Measurements from ENCODE around the gene LMAN1L.

Gene LMAN1L

DNA sequence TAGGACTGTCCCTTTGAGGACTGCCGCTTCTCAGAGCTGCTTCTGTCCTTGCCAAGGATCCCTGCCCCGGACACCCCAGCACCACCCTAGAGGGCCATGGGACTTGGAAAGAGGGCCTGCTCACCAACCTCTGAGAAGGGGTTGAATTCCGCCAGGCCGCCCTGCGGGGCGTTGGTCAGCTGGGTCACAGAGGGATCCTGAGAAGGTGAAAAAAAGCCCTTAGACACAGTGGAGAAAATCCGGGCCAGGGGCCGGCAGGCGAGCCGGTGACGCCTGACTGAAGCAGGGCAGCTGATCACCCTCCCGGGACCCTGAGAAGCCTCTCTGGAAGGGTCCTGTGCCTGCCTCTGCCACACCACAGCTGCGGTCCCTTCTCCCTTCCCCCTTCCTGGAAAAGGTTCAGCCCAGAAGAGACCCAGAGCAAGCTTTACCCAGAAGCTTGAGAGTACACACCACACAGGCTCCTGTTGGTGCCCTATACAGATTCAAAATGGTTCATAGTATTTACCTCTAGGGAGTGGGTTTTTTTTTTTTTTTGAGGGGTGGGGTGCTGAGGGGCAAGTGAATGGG is 41.9 kb downstream of the LMAN1L start:
- in situ Hi-C loops (cut with MboI; ENCODE audit: low sequenced_read_pairs): no loop called here

DNA sequence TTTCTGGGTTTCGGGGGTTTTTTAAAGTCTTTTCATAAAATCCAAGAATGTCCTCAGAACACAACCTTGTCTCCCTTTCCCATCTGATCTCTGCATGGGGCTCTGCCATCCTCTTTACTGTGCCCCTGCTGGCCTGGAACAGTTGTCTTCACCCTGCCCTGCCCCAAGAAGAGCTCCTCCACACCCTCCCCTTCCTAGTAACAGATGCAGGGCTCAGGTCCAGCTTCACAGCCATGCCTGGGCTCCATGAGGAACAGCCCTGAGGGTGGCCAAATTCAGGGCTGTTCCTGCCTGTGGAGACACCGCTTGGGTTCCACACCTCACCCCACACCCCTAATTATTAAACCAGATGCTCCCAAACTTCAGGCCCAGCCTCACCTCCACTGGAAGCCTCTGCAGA is 43.2 kb downstream of the LMAN1L start:
- in situ Hi-C loops (cut with MboI; ENCODE audit: low sequenced_read_pairs): no loop called here

DNA sequence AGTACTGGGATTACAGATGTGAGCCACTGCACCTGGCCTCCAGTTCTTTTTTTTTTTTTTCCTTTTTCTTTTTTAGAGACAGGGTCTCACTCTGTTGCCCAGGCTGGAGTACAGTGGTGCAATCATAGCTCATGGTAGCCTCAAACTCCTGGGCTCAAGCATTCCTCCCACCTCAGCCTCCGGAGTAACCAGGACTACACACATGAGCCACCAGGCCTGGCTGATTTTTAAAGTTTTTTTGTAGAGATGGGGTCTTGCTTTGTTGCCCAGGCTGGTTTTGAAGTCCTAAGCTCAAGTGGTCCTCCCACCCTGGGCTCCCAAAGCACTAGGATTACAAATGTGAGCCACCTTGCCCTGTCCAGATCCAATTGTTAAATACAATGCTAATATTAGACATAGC is 43.9 kb downstream of the LMAN1L start:
- in situ Hi-C loops (cut with MboI; ENCODE audit: low sequenced_read_pairs): no loop called here

DNA sequence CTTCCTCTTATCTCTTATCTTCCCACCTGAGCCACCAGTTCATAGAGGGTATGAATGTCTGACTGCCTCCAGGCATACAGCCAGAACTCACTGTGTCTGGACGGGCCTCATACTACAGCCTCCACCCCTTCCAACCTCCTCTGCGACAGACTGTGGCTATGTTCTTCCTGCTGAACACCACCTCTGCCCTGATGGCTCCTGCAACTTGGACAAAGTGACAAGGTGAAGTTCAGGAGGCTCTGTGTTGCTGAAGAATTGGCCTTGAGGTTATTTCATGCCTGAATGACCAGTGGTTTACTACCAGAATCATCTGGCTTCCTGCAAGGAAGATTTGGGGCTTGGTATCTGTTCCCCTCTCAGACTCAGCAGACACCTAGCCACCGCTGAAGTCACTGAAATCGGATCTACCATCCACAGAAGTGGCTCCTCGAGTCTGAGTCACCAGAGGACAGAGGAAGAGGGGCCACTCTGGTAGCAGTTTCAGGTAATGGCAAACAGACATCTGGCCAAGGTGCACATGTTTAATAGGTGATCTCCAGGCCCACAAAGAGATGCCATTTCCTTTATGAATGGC is 44.5 kb downstream of the LMAN1L start:
- in situ Hi-C loops (cut with MboI; ENCODE audit: low sequenced_read_pairs): no loop called here

DNA sequence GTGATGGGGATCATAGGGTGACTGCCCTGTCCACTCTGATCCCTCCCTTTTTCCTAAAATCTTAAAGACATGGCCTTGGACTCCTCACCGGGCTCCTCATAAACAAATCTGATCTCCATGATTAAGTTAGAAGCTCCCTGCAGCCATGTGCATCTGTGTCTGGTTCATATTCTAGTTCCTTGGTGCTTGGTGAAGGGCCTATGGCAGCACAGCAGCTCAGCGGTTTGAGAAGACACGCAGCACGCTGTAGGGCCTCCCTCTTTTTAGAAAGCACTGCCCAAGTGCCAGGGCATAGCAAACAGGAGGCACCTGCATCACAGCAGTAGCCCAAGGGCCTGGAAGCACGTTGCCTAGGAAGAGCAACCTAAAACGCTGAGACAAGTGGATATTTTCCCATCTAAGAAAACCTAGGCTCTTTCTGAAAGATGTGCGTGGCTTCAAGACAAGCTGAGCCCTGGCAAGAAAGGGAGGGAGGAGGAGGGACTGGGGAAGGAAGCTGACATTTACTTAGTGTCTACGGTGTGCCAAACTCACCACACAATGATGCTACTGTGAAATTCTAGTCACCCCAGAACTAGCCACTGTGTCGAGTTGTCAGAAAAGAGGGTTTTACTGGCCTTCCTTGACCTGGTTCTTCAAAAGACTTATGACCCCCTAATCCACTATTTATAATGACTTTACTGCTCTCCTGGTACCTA is 45.2 kb downstream of the LMAN1L start:
- in situ Hi-C loops (cut with MboI; ENCODE audit: low sequenced_read_pairs): no loop called here

DNA sequence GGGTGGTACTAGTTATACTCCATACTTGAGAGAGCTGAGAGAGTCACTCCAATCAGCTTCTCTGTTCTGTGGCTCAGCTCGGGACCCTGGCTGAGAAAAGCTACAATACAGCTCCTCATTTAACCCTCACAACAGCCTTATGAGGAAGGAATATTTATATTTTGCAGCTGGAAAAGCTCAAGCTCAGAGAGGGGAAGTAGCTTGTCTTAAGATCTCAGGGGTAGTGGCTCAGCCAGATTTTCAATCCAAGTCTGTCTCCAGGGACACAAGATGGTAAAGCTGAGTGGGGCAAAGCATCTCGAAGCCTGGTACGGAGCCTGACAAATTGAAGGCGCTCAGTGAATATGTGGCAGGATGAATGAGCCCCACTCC is 45.7 kb downstream of the LMAN1L start:
- in situ Hi-C loops (cut with MboI; ENCODE audit: low sequenced_read_pairs): no loop called here

DNA sequence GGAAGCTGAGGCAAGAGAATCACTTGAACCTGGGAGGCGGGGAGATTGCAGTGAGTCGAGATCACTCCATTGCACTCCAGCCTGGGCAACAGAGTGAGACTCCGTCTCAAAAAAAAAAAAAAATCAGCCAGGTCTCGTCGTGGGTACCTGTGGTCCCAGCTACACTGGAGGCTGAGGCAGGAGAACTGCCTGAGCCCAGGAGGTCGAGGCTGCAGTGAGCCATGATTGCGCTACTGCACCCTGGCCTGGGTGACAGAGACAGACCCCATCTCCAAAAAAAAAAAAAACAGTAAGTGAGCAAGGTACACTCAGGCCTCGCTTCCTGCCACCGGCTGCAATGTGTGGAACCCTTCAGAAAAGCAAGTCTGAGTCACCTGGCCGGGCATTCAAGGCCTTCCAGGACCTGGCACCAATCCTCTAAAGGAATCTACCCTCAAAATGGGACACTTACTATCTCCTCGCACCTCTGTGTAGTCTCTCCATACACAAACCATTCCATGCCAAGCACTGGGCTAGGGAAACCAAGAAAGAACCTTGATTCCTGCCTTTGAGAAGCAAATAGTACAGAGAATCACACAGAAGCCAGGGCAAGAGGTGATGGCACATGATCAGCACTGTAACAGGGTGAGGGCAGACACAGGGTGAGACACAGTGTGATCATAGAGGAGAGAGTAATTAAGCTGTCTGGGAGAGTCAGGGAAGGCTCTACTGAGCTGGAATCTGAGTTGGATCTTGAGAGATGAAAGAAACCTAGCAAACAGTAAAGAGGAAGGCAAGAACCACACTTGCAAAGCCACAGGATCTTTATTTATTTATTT is 50.8 kb downstream of the LMAN1L start:
- in situ Hi-C loops (cut with MboI; ENCODE audit: low sequenced_read_pairs): no loop called here

DNA sequence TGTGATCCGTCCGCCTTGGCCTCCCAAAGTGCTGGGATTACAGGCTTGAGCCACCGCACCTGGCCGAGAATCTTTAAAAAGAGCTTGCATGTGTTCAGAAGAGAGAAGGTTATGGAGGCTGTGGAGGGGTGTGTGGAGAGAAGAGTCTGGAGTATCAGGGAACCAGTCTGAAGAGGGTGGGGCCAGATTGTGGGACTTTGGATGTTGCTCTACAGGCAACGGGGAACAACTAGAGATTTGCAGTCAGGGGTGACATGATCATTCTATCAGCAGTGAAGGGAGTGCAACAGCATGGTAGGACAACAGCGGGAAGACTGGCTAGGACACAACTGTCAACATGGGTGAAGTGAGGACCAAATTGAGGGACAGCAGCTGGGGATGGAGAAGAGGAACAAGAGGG is 51.7 kb downstream of the LMAN1L start:
- in situ Hi-C loops (cut with MboI; ENCODE audit: low sequenced_read_pairs): no loop called here

DNA sequence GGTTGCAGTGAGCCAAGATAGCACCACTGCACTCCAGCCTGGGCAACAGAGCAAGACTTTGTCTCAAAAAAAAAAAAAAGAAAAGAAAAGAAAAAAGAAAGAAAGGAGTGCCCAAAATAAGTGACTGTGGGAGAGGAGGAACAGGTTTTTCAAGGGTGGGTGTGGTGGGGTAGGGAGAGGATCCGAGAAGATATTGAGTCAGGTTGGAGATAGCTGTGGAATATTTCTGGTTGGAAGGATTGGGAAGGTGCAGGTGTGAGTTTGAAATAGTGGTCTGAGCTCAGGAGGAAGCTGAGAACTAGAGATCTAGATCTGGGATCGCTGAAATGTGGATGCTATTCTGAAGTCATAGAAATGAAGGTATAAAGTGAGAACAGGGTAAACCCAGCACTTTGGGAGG is 52.7 kb downstream of the LMAN1L start:
- in situ Hi-C loops (cut with MboI; ENCODE audit: low sequenced_read_pairs): no loop called here

DNA sequence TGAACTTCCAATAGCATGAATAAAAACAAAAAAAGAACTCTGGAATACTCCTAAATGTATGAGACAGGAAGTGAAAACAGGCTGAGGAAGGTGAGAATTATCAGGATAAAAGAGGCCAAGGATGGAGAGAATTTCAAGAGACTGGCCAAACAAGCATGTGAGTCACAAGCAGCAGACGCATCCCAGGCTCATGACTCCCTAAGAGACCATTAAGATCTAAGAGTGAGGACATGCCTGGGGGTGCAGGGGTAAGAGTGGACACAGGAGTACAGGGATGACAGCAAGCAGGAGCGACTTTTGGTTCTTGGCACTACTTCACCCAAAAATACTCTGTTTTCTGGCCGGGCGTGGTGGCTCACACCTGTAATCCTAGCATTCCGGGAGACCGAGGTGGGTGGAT is 53.5 kb downstream of the LMAN1L start:
- in situ Hi-C loops (cut with MboI; ENCODE audit: low sequenced_read_pairs): no loop called here

DNA sequence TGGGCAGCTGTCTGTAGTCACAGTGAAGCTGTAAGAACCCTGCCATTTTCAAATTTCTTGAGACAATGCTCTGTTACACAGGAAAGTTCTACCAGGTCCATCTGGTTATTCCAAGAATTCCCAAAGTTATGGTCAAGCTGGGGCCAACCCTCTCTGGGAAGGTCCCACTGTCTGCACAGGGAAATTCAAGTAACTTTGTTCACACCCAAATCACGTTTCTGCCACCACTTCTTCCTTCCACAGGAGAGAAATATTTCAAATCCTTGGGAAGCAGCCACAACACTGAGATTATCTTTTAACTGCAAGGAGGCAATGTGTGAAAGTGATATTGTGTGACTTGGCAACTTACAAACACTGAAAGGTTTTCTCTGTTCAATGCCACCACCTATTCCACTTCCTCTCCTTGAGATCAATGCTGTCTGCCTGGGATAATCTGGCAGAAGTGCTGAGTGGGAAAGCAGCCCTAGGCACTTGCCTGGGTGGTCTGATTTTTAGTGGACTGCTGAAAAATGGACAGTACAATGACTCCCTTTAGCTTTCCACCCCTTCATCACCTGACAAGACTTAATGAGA is 54.9 kb downstream of the LMAN1L start:
- in situ Hi-C loops (cut with MboI; ENCODE audit: low sequenced_read_pairs): no loop called here

DNA sequence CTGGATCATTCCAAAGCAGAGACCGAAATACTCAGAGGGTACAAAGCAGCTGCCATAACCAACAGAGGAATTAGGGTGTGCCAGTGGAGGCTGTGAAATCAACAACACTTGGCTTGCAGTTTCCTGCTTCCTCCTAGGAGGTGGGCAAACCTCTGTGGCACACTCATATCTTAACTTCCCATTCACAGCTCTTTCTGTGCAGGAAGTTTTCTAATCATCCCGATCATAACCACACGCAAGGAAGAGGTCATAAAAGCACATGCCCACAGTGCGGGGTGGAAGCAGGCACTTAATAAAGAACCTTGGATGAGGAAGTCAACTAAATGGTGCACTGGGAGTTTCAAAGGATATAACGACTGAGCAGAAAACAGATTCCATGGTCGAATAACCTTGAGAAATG is 55.4 kb downstream of the LMAN1L start:
- in situ Hi-C loops (cut with MboI; ENCODE audit: low sequenced_read_pairs): no loop called here

DNA sequence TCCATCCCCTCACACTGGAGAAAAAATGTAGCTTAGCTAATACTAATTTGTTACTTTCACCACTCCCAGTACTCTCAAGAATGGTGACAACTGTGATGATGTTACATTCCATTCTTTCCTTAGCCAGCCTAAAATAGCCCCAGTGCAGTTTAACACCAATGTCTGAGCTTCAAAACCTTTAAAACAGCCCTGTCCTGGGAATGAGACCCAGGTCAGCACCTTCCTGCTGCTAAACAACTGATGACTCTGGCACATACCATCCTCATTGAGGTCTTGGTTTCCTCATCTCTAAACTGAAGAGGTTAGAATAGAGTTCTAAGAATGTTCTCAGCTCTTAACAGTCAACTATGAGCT is 56.7 kb downstream of the LMAN1L start:
- in situ Hi-C loops (cut with MboI; ENCODE audit: low sequenced_read_pairs): no loop called here

DNA sequence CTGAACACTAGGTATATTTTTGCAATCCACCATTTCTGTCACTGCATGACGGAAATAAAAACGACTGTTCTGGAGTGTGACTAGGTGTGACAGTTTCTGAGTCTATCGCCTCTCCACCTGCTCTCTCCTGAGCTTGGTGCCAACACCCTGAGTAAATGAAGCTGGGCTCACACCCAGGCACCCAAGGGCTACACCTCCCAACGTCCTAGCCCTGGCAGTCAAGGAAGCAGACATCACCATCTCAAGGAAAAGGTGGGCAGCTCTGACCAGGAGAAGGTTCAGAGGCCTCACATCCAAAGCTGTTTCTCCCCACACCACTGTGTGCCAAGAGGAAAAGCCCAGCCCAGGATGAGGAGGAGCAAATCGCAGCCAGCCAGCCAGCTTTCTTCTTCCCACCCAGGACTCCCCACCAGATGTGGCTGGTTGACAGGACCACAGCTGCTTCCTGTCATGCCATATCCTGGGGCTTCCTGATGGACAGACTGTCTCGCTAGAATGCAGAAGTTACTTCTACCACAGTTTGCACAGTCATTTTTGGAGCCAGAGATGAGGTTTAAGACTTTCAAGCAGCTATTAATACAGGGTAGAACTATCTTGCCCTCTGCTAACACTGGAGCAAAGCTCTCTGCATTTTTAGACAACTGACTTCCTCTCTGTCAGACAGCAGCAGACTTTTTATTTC is 57.2 kb downstream of the LMAN1L start:
- in situ Hi-C loops (cut with MboI; ENCODE audit: low sequenced_read_pairs): no loop called here

DNA sequence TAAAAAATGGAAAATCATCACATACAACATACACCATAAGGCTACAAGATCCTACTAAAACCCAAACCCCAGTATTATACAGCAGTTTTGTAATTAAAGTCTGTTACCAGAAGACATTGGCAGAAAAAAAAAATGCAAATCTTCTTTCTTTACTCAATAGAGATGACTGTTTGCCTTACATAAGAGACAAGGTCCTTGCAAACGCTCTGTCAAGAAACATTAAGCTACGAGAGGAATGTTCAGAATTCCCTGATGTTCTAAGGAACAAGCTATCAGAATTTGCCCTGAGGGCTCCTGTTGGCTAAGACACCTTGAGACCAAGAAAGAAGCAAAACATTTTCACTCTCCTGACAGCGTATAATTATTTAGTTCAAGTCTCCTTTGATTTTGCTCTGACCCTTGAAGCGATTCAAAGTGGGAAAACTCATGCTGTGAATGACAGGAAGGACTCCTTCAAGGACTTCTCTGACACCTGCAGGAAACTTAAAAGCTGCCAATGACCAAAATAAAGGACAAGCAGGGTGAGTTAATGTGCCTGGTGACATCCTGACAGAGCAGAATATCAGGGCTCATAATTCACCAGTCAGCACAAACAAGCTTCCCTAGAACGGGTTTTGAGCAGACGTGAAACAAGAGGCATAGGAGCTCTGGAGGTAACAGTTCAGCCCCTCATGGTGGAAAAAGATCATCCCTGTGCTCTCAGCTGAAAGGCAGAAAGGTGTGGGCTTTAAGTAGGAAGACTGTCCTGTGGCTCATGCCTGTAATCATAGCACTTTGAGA is 58.0 kb downstream of the LMAN1L start:
- in situ Hi-C loops (cut with MboI; ENCODE audit: low sequenced_read_pairs): no loop called here

DNA sequence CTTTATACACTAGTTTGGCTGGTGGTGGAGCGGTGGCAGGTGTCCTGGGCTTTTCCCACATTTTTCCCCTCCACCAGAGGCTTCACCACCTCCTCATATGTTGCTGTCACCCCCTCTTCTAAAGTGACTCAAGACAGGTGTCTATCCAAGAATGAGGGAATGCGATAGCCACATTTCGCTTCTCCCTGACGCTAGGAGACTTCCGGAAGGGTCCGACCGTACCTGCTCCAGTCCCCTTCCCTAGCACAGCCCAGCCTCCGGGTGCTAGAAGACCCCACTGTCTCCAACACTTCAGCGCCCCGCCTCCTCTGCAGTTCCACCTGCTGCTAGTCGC is 60.0 kb downstream of the LMAN1L start:
- in situ Hi-C loops (cut with MboI; ENCODE audit: low sequenced_read_pairs): no loop called here

DNA sequence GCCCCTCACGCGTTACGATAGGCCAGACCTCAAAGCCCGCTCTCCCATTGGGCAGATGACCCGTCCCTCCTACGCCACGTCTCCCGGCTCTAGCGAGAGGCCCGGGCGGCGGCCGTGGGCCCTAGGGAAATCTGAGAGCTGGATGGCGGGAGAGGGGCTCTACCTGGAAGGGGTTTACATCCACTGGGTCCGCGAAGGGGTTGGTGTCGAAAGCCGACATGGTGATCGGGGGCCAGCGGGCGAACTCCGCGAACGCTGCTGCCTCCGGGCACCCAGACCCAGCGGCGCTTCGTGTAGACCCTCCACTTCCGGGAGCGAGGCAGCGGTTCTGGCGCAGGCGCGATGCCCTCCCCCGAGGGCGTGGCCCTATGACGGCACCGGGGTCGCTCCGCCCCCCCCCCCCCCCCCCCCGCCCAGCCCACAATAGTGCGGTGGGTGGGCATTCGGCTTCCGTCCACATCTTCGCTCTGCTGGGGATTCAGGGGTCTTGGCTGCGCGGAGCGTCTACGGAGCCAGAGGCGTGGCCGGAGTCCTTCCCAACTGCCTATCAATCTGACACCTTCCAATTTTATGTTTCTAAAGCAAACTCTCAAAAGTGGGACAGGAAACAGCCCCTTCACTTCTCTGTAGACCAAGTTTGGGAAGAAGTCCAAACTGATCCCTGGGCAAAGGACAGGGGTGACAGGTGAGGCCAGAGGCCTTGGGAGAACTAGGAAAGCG is 60.6 kb downstream of the LMAN1L start, which contains the start of gene SCAMP2:
SCAMP2 (minus strand) TSS at position 330 of the 720 bp plus-strand sequence; CDS start at position 220, 110 bp downstream.
- in situ Hi-C loops (cut with MboI; ENCODE audit: low sequenced_read_pairs): no loop called here

DNA sequence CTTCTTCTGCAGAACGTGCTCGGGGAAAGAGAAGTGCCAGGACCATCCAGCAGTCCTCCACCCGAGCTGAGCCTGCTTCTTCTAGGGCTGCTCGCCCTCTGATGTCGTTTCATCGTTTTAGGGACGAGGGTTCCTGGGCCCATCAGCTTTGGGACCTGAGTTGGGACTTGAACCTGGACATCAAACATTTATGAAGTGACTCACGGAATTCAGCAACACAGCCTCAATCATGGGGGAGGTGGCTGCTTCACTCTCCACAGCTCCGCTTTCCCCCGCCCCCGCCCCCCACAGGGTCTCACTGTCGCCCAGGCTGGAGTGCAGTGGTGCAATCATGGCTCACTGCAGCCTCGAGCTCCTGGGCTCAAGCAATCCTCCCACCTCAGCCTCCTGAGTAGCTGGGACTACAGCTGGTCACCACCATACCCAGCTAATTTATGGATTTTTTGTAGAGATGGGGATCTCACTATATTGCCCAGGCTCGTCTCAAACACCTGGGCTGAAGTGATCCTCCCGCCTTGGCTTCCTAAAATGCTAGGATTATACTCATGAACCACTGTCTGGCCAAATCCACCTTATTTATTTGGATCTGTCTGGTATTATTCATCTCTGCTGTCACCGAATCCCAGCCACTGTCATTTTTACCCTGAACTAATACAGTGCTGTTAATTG is 61.3 kb downstream of the LMAN1L start:
- in situ Hi-C loops (cut with MboI; ENCODE audit: low sequenced_read_pairs): no loop called here
